Fibroblast of skin of right biceps (primary cell): ENCODE data around the gene DHRS9.
A peak's percentile ranks its signal among the peaks of the same experiment; 100 is the strongest.

Experiments used
- DNase-seq: peaks from one replicate; pipeline ENCODE4 v3.0.0-alpha.2; 2013

Gene DHRS9

GRCh38 chr2:169066897-169067296 is 2.5 kb upstream of the DHRS9 start:
- DNase-seq: no peak

DNA sequence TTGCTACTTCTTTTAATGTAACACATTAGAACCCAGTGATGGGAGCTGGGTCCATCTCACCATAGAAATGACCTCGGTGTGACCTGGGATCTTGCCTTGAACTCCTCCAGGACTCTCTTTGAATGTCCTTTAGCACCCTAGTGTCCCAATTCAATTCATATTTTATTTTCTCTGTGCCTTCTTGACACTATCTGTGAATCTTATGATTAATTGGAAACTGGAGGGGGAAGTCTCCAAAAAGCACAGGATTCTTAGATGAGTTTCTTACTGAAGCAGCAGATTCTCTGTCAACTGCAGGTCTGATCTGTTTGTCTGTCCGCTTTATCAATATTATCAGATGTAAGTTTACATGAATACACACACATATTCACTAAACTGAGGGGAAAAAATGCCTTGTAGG is 470 bp downstream of the DHRS9 start:
- no peak for DNase-seq

DNA sequence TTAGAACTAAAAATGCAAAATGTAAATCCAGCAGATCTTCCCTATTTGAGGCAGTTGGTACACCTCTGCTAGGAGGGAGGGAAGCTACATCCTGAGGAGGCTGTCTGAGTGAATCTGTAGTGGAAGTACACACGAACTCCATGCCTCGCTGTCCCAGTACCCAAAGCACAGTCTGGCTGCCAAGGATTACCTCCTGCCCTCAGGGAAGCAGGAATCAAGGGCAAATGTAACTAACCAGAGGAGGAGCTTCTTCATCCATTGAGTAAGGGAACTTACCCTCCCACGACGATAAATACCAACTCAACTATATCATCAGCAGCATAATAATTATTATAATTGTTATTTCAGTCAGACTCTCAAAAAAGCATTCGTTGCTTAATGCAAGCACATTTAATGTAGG is 2.1 kb downstream of the DHRS9 start:
- no peak for DNase-seq

GRCh38 chr2:169072163-169072925 is 3.0 kb downstream of the DHRS9 start:
- DNase-seq: no peak

DNA sequence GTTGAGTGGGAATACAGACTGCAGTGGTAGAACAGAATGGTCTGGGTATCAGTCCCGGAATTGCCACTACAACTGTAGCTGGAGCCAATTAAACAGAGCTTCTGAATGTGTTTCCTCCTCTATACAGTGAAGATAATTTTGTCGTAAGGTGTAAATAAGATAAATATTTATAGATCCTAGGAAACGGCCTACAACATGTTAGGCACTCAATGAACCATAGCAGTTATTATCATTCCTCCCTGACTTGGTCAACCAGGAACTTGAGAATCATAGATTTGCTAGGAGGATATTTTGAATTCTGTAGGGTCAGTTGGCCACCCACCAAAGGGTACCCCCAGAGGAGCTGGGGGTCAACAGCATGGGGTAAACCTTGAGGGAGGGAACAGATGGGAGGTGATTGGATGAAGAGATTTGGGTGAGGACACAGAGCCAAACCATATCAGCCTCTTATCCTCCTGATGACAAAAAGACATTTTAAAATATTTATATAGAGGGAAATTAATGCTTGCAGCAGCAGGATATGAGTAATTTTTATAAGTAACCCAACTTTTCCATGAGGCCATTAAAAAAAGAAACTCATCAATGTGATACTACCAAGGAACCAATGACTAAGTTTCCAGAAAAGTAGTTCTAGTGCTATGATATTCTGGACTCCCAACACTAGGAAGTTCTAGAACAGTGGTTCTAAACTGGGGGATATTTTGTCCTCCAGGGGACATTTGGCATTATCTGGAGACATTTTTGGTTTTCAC is 4.0 kb downstream of the DHRS9 start:
- DNase-seq: no peak

- DNase-seq: no peak
These were observed 4.8 kb downstream of the DHRS9 start for GRCh38 chr2:169073963-169074751.

GRCh38 chr2:169077674-169078240 is 8.4 kb downstream of the DHRS9 start:
- peak; percentile 0 for DNase-seq

DNA sequence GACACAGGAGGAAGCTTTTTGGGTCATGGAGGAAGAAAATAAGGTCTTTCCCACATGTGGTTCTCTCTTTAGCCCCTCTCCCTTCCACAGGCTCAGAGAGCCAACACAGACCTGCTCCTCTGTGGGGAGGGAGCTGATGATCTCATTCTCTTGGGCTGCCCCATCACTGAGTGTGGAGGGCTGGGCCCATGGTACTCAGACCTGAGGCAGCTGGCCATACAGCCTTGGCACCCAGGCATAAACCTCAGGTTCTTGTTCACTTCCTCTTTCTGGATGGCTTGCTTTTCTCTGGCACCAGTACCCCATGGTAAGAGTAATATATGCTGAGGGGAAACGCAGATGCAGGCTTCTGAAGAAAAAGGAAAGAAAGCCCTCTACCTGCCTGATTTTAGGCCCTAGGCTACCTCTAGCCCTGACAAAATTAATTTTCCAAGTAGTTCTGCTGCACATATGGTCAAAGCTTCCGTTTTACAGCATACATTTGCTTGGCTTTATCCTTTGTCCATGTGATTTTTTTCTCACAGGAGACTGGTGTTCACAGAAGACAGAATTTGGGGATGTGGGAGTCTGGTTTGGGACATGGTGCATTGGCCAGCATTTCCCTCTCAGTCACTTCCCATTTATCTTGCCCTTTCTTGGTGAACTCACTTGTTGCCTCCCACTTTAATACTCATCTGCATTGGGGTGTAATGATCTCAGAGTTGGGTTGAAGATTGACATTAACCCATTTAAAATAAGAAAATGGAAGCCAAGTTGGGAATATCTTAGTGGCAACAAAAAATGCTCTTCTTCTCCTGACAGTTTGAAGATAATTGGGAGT is 11.1 kb downstream of the DHRS9 start:
- no peak for DNase-seq

GRCh38 chr2:169081551-169081950 is 12.2 kb downstream of the DHRS9 start:
- DNase-seq: no peak

- no peak for DNase-seq
These were observed 13.6 kb downstream of the DHRS9 start for GRCh38 chr2:169082995-169083394.

DNA sequence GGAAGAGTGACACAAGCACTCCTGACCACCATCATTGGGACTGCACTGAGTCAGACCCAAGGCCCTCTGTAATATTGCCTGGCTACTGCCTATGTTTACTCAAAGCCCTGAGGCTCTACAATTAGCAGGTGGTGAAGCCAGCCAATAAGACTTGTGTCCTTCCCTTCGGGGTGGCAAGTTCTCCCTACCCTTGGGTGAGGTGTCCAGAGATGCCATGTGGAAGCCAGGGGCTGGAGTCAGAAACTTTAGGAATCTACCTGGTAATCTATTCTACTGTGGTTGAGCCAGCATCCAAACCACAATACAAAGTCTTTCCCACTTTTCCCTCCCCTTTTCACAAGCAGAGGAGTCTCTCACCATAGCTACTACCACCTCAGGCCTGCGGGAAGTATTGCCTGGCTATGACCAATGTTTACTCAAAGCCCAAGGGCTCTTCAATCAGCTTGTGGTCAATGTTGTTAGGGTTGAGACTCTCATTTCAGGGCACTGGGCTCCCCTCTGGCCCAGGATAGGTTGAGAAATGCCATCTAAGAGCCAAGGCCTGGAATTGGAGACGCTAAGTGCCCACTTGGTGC is 17.6 kb downstream of the DHRS9 start:
- no peak for DNase-seq

DNA sequence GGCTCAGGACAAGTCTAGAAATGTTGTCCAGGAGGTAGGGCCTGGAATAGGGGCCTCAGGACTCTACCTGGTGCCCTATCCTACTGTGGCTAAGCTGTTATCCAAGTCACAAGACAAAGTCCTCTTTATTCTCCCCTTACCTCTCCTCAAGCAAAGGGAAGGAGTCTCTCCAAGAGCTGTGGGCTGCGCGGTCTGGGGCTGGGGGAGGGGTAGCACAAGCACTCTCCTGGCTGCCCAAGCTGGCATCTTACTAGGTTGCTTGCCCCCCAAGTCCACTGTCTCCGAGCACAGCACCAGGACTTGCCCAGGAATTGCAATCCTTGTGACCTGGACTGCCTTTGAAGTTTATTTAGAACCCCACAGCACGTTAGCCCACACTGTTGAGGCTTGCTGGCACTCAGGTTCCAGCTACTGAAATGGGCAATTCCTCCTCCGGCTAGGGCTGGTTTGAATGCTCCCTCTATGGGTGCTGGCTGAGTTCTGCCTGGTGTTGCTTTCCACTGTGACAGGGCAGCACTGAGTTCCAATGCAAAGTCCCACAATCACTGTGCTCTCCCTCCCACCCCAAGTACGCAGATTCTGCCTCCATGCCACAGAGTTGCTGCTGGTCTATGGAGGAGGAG is 18.5 kb downstream of the DHRS9 start:
- DNase-seq: no peak

DNA sequence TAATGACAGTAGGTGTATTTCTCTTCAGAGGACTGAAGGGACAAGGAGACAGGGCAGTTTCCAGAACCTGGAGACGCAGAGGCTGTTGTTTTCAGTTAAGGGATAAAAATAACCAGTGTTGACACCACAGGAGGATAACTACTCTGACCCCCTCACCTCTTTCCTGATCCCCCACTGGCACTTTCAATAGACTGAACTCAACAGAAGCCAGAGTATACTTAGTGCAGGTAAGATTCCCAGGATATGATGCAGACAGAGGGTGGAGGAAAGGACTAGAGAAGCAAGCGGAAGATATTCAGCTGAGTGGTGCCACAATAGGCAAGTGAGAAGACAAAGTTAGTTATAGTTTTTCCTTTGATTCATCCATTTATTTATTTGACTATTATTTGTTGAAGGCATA is 19.8 kb downstream of the DHRS9 start:
- no peak for DNase-seq

- DNase-seq: peak; percentile 14
These were observed 20.9 kb downstream of the DHRS9 start for GRCh38 chr2:169090133-169090820.

- DNase-seq: no peak
These were observed 21.9 kb downstream of the DHRS9 start for GRCh38 chr2:169091256-169091655.

DNA sequence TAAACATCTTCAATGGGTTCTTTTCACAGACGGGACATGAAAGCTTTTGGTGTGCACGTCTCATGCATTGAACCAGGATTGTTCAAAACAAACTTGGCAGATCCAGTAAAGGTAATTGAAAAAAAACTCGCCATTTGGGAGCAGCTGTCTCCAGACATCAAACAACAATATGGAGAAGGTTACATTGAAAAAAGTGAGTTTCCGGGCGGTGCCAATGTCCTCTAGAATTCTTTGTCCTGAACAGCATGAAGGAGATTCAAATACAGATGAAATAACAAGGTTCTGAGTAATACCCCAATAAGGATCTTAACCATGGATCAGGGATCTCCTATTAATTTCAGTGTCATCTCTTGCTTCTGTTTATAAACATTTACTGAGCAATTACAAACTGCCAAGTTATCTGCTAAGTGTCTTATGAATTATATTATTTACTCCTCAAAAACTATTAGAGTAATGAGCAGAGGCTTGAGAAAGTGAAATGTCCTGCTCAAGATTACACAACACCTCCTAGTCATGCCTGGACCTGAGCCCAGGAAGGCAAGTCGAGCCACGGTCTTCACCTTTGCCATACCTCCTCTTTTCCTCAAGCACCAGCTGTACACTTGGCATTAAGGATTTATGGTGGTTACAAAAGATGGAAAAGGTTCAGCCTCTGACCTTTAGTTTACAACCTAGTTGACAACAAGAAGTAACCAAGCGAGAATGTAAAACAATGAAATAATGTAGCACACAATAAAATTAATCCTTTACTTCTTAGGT is 22.6 kb downstream of the DHRS9 start:
- DNase-seq: peak; percentile 9

DNA sequence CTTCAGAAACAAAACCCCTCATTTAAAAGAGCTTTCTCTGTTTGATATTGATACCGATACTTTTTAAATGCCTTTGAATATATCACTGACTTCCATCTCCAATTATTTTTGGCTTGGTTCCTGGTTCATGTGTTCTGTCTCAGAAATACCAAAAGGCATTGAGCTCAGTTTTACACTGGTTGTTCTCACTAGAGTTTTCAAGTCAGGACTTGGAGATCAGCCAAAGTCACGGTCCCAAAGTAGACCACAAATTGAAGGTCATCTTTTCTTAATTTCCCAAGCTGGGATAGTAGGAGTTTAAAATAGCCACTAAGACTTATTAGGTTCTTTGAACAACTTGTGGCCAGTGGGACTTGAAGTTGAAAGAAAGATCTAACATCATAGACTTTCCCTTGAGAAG is 24.2 kb downstream of the DHRS9 start:
- DNase-seq: no peak

DNA sequence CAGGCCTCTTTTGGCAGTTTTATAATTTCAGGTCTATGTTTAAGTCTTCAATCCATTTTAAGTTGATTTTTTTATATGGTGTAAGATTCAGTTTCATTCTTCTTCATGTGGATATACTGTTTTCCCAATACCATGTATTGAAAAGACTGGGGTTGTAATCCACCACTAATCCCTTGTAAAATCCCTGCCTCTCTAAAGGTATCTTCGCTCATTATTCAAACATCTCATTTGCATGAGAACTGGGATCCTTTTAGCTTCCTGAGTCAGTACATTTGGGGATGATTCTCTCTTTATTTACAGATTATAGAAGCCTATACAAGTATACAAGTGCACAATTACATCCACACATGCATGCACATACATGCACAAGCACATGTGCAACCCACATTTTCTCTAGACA is 25.3 kb downstream of the DHRS9 start:
- DNase-seq: no peak

GRCh38 chr2:169095621-169096105 is 26.3 kb downstream of the DHRS9 start:
- DNase-seq: peak; percentile 82

DNA sequence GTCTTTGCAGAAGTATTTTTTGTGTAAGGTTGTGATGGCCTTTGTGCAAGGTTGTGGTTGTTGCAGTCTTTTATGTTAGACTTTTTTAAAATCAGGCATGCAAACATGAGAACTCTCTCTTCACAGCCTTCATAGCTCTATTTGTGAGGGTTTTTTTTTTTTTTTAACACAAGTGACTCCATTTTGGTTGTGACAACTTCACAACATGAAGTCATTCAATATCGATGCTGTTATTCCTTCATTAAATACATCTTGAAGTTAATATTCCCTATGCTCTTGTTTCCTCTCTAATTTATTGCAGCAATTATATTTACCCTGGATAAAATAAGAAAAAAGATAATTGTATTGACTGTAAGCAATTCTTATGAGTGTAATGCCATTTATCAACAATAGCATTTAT is 35.5 kb downstream of the DHRS9 start:
- no peak for DNase-seq
